Chondrocyte (in vitro differentiated cells): ENCODE results near the gene GAL3ST1. TPM values are rescaled to one million over a fixed set of nuclear protein-coding genes. Genes with fewer than 3 reads are reported as not detected.
"Not testable (repeated sequence)": the region's sequence is repeated elsewhere in the genome, so short reads cannot be mapped to it uniquely, and the experiment has no call there.

ENCODE experiments used
- DNase-seq: peaks from one replicate; pipeline ENCODE4 v3.0.0; 2021; ENCODE audit warnings: mixed read lengths, low spot score
- H3K27ac Mint-ChIP-seq: one replicate; pipeline ENCODE4 v1.8.0; 2021; ENCODE audit warnings: mild to moderate bottlenecking, moderate library complexity, mixed read lengths; ENCODE audit not compliant: unreplicated experiment
- H3K27me3 Mint-ChIP-seq: 2 replicates; pipeline ENCODE4 v1.8.0; 2021; ENCODE audit warnings: low read depth, mixed read lengths
- H3K36me3 Mint-ChIP-seq: 2 replicates; pipeline ENCODE4 v1.8.0; 2021; ENCODE audit warnings: low read depth, mixed read lengths
- H3K4me1 Mint-ChIP-seq: 2 replicates; pipeline ENCODE4 v1.8.0; 2021; ENCODE audit warnings: low read depth, mild to moderate bottlenecking, mixed read lengths
- H3K4me3 Mint-ChIP-seq: one replicate; pipeline ENCODE4 v1.8.0; 2021; ENCODE audit warnings: mild to moderate bottlenecking, moderate library complexity, mixed read lengths; ENCODE audit not compliant: unreplicated experiment
- H3K9me3 Mint-ChIP-seq: 2 replicates; pipeline ENCODE4 v1.8.0; 2021; ENCODE audit warnings: low read depth, mixed read lengths
- CTCF ChIP-seq: fragments of 200-600 bp; sonication (generic); IDR thresholded peaks from 2 replicates; pipeline ENCODE4 v1.5.0; 2021; ENCODE audit warnings: antibody characterized with exemption, mild to moderate bottlenecking, moderate library complexity
- total RNA-seq: library from RNA; stranded (reverse); gene quantifications from 3 replicates; pipeline ENCODE4 v1.2.1, GENCODE V29; 2021

Gene GAL3ST1
- total RNA-seq, 1 donor from 2014 or later = 3.9 TPM

GRCh38 chr22:30569674-30570202, 4.7 kb downstream of the GAL3ST1 start:
- Mint-ChIP-seq H3K4me3 (no peak overlapping the region), H3K36me3 (no peaks in the 10 kb centered on the region), H3K27me3 (peaks cover 15% of the 10 kb centered on the region), H3K4me1 (peaks cover 9% of the 10 kb centered on the region), H3K9me3 (no peaks in the 10 kb centered on the region), H3K27ac (no peak overlapping the region)
- no peak for DNase-seq
- TF ChIP-seq CTCF = no peak

GRCh38 chr22:30568137-30568805, 6.2 kb downstream of the GAL3ST1 start:
- Mint-ChIP-seq H3K4me1 (peaks cover under 1% of the 10 kb centered on the region), H3K36me3 (no peaks in the 10 kb centered on the region), H3K27ac (no peak overlapping the region), H3K4me3 (no peak overlapping the region), H3K9me3 (no peaks in the 10 kb centered on the region), H3K27me3 (peaks cover 16% of the 10 kb centered on the region)
- DNase-seq = no peak
- no peak for TF ChIP-seq CTCF

GRCh38 chr22:30567277-30567676, 7.2 kb downstream of the GAL3ST1 start:
- H3K36me3 Mint-ChIP-seq, DNase-seq, H3K4me1 Mint-ChIP-seq, H3K9me3 Mint-ChIP-seq, H3K4me3 Mint-ChIP-seq, H3K27ac Mint-ChIP-seq: not testable (repeated sequence)
- H3K27me3 Mint-ChIP-seq = peaks cover 16% of the 10 kb centered on the region

- Mint-ChIP-seq H3K36me3 (no peaks in the 10 kb centered on the region), H3K4me1 (peaks cover 6% of the 10 kb centered on the region), H3K4me3 (no peak overlapping the region), H3K27ac (no peak overlapping the region), H3K9me3 (no peaks in the 10 kb centered on the region), H3K27me3 (peaks cover 16% of the 10 kb centered on the region)
- DNase-seq = no peak
- no peak for TF ChIP-seq CTCF
These were observed 8.3 kb downstream of the GAL3ST1 start for GRCh38 chr22:30566125-30566524.

- no peak for TF ChIP-seq CTCF
- H3K27me3 Mint-ChIP-seq = peaks cover 14% of the 10 kb centered on the region
- peaks cover 6% of the 10 kb centered on the region for H3K4me1 Mint-ChIP-seq
- H3K27ac Mint-ChIP-seq = no peak overlapping the region
- H3K4me3 Mint-ChIP-seq = no peak overlapping the region
- DNase-seq = no peak
- H3K9me3 Mint-ChIP-seq = no peaks in the 10 kb centered on the region
- no peaks in the 10 kb centered on the region for H3K36me3 Mint-ChIP-seq
These were observed 9.1 kb downstream of the GAL3ST1 start for GRCh38 chr22:30565341-30565740.

- Mint-ChIP-seq H3K4me3 (no peak overlapping the region), H3K27ac (no peak overlapping the region), H3K9me3 (no peaks in the 10 kb centered on the region), H3K36me3 (no peaks in the 10 kb centered on the region), H3K27me3 (peaks cover 13% of the 10 kb centered on the region), H3K4me1 (peaks cover 6% of the 10 kb centered on the region)
- DNase-seq = no peak
- TF ChIP-seq CTCF = no peak
These were observed 9.7 kb downstream of the GAL3ST1 start for GRCh38 chr22:30564761-30565119.
